Ureter (tissue), 1 donor: ENCODE data around the gene GPR21. TPM values are rescaled to one million over a fixed set of nuclear protein-coding genes. Genes with fewer than 3 reads are reported as not detected.

Experiments
- DNase-seq: peaks from one replicate; pipeline ENCODE4 v3.0.0-alpha.2; 2020; ENCODE audit warnings: low spot score
- total RNA-seq: library from RNA; stranded (reverse); gene quantifications from one replicate; pipeline ENCODE4 v1.2.4, GENCODE V29; 2023
- donor health status: DM: yes; HTN: yes; CAD: no.

Gene GPR21
- total RNA-seq, 1 donor from 2014 or later = 7.8 TPM

DNA sequence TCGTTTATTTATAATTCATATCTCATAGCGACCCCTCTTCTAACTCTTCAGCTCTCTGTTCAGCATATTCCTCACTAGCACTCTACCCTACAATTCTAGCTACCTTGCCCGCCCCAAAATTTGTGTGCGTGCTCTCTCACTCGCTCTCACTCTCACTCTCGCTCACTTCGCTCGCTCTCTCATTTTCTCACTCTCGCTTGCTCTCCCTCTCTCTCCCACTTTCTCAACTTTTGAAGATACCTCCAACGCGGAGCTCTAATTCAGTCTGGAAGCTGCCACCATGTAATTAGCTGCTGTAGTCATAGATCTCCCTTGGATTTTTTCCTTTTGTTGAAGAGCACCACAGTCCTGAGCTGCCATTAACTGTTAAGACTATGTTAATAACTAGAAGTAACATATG lies 30.4 kb downstream of the GPR21 start:
- no peak for DNase-seq

DNA sequence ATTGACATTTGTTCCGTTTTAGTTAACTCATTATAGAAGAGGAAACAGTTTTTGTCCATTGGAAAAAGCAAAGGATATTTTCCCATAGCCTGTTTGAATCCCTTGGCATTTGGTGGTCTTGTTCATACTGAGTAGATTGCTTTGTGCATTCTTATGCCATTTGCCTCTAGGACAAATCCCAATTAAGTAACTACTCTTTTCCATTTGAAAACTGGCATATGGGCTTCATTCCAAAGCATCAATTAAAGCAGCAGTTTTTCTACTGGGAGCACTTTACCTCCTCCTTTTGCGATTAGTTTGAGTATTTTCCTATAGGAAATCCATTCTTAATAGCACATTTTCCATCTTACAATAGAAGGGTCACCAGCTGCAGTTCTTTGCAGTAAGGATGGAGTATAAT lies 31.2 kb downstream of the GPR21 start:
- DNase-seq = no peak

DNA sequence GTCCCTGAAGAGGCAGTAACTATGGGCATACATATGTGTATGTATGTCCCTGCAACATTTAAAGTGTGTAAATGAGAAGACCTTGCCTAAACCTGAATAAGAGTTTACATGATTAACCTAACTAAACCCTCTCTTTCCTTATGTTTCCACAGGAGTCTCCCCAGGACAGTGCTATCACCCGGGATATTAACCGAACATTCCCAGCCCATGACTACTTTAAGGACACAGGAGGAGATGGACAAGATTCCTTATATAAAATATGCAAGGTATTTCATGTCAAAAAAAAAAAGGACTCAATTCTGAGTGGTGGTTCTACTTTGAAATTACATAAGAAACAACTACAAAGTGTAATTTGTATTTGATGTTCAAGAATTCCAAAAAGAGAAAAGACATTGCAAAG lies 31.7 kb downstream of the GPR21 start:
- DNase-seq = no peak

DNA sequence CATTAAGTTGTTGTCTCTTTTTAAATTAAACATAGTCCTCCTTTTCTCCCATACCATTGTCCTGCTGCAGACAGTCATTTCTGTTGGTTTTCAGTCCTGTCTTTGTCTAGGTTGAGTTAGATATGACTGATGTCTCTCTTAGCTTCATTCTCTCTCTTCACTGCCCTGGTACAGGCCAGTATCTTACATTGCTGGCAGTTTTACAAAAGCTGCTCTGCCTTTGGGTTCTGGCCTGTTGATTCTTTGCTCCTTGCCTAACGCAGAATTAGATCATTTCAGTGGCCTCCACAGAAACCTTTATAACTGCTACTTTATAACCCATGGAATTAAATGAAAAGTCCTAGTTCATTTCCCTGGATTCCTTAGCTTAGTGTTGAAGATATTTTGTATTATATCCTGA lies 33.7 kb downstream of the GPR21 start:
- DNase-seq = no peak

DNA sequence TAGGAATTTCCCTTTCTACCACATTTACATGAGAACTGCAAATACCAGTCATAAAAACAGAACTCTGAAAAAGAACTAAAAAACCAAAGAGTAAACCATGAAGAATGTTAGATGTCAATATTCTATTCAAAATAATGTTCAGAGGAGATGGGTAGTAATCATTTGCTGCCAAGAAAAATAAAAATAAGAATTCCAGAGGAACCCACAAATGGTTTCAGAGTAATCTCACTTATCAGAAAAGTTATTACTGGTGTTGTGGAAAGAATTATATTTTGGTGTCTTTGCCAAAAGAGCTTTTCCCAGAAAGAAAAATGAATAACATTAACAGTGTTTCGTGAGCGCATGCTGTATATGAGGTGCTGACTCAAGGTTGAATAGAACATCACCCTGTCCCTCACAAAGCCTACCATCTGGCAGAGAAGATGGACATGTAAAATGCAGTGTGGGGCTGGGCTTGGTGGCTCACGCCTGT lies 35.6 kb downstream of the GPR21 start:
- no peak for DNase-seq

DNA sequence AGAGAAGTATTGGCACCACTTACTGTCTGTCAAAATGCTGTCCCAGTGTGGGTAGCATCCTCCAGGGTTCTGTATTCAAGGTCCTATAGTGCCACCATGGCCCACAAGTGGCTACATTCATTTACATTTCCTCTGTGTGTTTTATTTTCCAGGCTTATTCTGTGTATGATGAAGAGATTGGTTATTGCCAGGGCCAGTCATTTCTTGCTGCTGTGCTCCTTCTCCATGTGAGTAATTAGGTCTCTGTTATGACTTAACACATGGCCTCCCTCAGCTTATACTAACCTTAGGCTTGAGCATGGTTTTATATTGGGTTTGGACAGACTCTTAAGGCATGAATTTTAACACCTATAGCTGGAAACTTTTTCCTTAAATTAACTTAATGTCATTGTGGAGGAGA lies 36.7 kb downstream of the GPR21 start:
- no peak for DNase-seq

DNA sequence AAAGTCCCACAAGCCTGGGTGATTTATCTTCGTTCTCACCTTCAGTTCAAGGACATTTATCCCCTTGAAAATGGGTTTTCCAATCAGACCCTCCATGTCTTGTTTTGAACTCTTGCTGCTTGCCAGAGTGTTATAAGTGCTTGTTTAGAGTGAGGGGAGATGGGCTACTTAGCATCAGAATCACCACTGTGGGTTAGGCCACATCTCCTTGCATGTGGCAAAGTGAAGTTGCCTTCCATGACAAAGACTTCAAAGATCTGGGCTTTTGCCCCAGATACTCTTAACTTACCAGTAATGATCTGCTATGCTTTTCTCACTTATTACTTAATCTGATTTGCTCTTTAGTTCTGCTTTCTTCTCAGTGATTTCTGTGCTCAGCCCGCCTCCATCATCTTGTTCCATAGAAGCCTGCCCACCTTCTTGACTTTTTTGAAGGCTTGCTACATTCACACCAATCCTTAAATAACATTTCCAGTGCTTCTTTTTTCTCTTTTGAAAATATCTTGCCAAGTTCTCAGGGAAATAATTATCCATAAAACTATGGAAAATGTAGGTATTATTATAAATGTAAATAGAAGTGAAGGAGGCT lies 39.0 kb downstream of the GPR21 start:
- no peak for DNase-seq

DNA sequence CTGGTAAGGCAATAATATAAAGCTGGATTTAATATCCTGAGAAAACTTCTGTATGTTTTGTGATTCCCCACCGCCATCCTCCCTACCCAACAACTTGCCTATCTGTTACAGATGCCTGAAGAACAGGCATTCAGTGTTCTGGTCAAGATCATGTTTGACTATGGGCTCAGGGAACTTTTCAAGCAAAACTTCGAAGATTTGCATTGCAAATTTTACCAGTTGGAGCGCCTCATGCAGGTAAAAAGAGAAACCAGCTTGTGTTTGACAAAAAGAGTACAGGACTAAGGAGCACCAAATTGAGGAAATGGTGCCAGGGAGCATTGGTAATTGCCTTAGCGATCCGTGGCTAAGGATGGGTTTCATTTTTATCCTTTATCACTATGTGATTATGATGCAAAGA lies 40.0 kb downstream of the GPR21 start:
- no peak for DNase-seq

DNA sequence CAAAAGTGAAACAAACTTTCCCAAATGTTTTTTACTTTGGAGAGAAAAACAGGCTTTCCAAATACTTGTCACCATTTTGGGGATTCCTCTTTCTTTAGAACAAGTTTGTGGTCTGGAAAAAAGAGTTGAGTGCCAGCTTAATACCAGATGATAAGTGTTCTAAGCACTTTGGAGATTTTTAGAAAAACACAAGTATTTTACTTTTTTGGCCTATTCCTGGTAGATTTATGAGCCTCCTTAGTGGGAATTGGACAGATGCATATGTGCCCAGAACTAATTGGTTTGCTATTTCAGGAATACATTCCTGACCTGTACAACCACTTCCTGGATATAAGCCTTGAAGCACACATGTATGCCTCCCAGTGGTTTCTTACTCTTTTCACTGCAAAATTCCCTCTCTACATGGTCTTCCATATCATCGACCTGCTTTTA lies 40.5 kb downstream of the GPR21 start:
- no peak for DNase-seq

DNA sequence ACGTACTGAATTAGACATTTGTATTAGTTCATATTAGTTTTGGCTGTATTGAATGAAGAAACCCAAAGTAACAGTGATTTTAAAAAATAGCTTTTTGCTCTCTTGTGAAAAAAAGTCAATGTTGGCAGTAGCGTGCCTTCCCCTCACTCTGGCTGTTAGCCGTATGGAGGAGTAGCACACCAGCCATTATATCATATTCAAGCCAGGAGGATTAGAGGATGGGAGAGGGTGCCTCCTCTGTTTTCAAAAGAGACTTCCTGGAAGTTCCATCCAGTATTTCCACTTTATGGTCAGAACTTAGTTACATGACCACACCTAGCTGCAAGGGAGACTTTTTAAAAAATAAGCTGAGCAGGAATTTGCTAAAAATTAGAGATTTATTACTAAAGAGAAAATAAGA lies 41.2 kb downstream of the GPR21 start:
- no peak for DNase-seq

DNA sequence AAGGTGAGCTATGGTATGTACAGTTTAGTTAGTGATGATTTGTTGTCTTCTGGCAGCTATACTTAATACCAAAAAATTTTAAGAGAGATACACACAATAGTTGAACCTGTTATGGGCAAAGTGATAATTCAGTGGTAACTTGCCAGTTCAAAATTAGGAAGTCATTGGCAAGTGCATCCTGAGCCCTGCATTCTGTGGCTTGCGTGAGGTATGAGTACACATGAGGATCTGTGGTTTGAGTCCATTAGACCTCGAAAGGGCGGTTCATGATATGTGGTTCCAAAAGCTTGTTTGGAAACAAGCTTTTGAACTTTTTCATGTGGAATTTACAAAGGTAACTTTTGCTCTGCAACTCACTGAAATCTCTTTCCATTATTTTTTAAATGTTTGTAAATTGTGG lies 47.0 kb downstream of the GPR21 start:
- DNase-seq = no peak

DNA sequence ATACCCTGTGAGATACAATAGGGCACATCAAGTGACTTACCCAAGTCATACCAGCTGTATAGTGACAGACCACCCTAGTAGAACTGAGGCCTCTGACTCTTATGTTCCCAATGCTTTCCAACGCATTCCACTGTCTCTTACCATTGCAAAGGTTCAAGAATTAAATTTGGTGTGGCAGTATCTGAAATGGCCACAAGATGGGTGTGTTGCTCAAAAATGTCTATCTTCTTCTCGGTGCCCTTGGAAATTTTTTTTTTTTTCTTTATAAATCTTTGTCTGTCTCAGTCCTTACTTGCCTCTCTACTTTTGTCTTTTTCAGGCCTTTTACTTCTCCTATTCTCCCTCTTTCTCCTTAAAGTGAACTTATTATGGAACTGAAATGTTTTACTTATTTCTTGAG lies 48.4 kb downstream of the GPR21 start:
- no peak for DNase-seq

DNA sequence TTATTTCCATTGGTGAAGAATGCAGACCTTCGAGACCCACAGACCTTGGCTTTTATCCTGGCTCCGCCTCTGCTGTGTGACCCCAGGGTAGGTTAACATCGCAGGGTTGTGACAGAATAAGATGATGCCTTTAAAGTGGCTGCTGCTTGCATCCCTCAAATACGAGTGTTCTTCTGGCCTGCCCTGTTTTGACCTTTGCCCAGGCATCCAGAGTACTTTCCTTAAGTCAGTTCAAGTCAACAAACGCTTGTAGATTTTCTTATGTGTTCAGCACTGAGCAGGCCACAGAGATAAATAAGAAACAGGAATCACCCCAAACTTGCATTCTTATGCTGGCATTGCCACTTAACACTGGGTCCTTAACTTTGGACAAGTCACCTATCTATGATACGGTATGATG lies 50.2 kb downstream of the GPR21 start:
- no peak for DNase-seq

DNA sequence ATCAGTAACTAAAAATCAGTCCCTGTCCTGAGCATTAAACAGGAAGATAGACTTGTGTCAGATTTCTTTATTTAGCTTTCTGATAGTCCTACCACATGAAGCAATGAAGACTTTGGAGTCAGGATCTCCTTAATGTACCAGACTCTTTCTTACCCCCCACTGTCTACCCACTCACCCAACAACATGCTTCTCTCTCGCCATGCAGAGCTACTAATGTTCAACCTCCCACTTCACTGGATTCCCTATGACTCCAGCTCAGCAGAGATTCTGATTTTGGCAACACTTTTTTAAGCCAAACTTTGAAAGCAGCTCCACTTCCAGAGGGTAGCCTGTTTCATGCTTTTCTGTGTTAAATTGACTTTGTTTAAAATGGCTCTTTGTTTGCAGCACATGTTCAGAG lies 50.8 kb downstream of the GPR21 start:
- DNase-seq = no peak

Other genes starting within 250 kb of the GPR21 start
- not detected for gene OR5C1, start 244.7 kb upstream of the GPR21 start, total RNA-seq
- not detected for gene OR1K1, start 233.5 kb upstream of the GPR21 start, total RNA-seq
- gene PDCL, start 205.1 kb upstream of the GPR21 start, total RNA-seq = 17.9 TPM
- gene RC3H2, start 128.3 kb upstream of the GPR21 start, total RNA-seq = 48.1 TPM
- 9.8 TPM for gene ZBTB6, start 120.3 kb upstream of the GPR21 start, total RNA-seq
- 10.7 TPM for gene ZBTB26, start 102.2 kb upstream of the GPR21 start, total RNA-seq
- gene RABGAP1, start 92.6 kb upstream of the GPR21 start, total RNA-seq = 96.4 TPM
- gene STRBP, start 234.9 kb downstream of the GPR21 start, total RNA-seq = 29.8 TPM